Measurements from ENCODE around the gene LGALS3.

DNA sequence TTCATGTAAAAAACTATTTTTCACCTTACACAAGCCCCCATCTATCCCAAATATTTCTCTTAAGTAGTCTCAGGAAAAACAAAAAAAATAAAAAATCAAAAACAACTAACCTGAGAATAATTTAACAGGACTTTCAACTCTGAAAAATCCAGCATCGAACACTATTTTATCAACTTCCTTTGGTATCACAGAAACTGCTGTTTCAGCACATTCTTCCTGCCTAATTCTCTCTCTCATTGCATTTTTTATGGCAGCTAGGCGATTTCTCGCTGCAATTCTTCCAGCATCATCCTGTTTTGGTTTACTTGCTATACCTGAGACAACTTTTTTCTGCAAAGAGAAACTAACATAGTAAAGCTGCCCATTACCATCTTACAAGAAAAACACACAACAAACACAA, 29.4 kb downstream of the LGALS3 start:
- TF ChIP-seq, protein P1, sequence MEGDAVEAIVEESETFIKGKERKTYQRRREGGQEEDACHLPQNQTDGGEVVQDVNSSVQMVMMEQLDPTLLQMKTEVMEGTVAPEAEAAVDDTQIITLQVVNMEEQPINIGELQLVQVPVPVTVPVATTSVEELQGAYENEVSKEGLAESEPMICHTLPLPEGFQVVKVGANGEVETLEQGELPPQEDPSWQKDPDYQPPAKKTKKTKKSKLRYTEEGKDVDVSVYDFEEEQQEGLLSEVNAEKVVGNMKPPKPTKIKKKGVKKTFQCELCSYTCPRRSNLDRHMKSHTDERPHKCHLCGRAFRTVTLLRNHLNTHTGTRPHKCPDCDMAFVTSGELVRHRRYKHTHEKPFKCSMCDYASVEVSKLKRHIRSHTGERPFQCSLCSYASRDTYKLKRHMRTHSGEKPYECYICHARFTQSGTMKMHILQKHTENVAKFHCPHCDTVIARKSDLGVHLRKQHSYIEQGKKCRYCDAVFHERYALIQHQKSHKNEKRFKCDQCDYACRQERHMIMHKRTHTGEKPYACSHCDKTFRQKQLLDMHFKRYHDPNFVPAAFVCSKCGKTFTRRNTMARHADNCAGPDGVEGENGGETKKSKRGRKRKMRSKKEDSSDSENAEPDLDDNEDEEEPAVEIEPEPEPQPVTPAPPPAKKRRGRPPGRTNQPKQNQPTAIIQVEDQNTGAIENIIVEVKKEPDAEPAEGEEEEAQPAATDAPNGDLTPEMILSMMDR (optimal IDR thresholded peaks at IDR 0.05 in 1 of 3, IDR thresholded peaks at IDR 0.05 in 1 of 3, conservative IDR thresholded peaks at IDR 0.05 in 1 of 3; ENCODE audit: extremely low read depth in 1 of 3, insufficient read depth in 2 of 3, low read length in 3 of 3) = no peak
- no peak for TF ChIP-seq EZH2 (IDR thresholded peaks at IDR 0.05; ENCODE audit: low read length)

Measured in keratinocyte (primary cell).